ENCODE measurements around the gene CDK5RAP2. TPM values are rescaled to one million over a fixed set of nuclear protein-coding genes. Genes with fewer than 3 reads are reported as not detected.

CDK5RAP2 gene
- total RNA-seq, 1 experiment from 2014 or later = 103 TPM

- DNase-seq (ENCODE audit: low read depth) = no peak
- in situ Hi-C loops (cut with HindIII; ENCODE audit: low pct_unique_long_range_greater_than_20kb, low sequenced_read_pairs) = no loop called here
Measured at GRCh38 chr9:120398286-120398685, 181.7 kb downstream of the CDK5RAP2 start.

- in situ Hi-C loops (cut with HindIII; ENCODE audit: low pct_unique_long_range_greater_than_20kb, low sequenced_read_pairs) = no loop called here
- no peak for DNase-seq (ENCODE audit: low read depth)
Measured at GRCh38 chr9:120397453-120397852, 182.5 kb downstream of the CDK5RAP2 start.

- in situ Hi-C loops (cut with HindIII; ENCODE audit: low pct_unique_long_range_greater_than_20kb, low sequenced_read_pairs) = no loop called here
- DNase-seq (ENCODE audit: low read depth) = no peak
Measured at GRCh38 chr9:120396931-120397330, 183.0 kb downstream of the CDK5RAP2 start.

- in situ Hi-C loops (cut with HindIII; ENCODE audit: low pct_unique_long_range_greater_than_20kb, low sequenced_read_pairs) = no loop called here
- DNase-seq (ENCODE audit: low read depth) = no peak
Measured at GRCh38 chr9:120396418-120396817, 183.5 kb downstream of the CDK5RAP2 start.

GRCh38 chr9:120395376-120395775 is 184.6 kb downstream of the CDK5RAP2 start:
- DNase-seq (ENCODE audit: low read depth) = no peak
- in situ Hi-C loops (cut with HindIII; ENCODE audit: low pct_unique_long_range_greater_than_20kb, low sequenced_read_pairs) = no loop called here

- DNase-seq (ENCODE audit: low read depth) = no peak
- in situ Hi-C loops (cut with HindIII; ENCODE audit: low pct_unique_long_range_greater_than_20kb, low sequenced_read_pairs) = no loop called here
Measured at GRCh38 chr9:120394058-120394669, 185.8 kb downstream of the CDK5RAP2 start.

GRCh38 chr9:120393386-120394057 is 186.4 kb downstream of the CDK5RAP2 start:
- DNase-seq (ENCODE audit: low read depth) = no peak
- in situ Hi-C loops (cut with HindIII; ENCODE audit: low pct_unique_long_range_greater_than_20kb, low sequenced_read_pairs) = no loop called here

- in situ Hi-C loops (cut with HindIII; ENCODE audit: low pct_unique_long_range_greater_than_20kb, low sequenced_read_pairs) = no loop called here
- DNase-seq (ENCODE audit: low read depth) = no peak
Measured at GRCh38 chr9:120392711-120393110, 187.3 kb downstream of the CDK5RAP2 start.

- in situ Hi-C loops (cut with HindIII; ENCODE audit: low pct_unique_long_range_greater_than_20kb, low sequenced_read_pairs) = no loop called here
- no peak for DNase-seq (ENCODE audit: low read depth)
Measured at GRCh38 chr9:120392245-120392644, 187.7 kb downstream of the CDK5RAP2 start.

GRCh38 chr9:120391691-120392090 is 188.3 kb downstream of the CDK5RAP2 start:
- in situ Hi-C loops (cut with HindIII; ENCODE audit: low pct_unique_long_range_greater_than_20kb, low sequenced_read_pairs) = no loop called here
- no peak for DNase-seq (ENCODE audit: low read depth)

GRCh38 chr9:120390637-120391190 is 189.3 kb downstream of the CDK5RAP2 start:
- in situ Hi-C loops (cut with HindIII; ENCODE audit: low pct_unique_long_range_greater_than_20kb, low sequenced_read_pairs) = no loop called here
- DNase-seq (ENCODE audit: low read depth) = no peak

GRCh38 chr9:120389867-120390266 is 190.1 kb downstream of the CDK5RAP2 start:
- no peak for DNase-seq (ENCODE audit: low read depth)
- in situ Hi-C loops (cut with HindIII; ENCODE audit: low pct_unique_long_range_greater_than_20kb, low sequenced_read_pairs) = no loop called here

- no peak for DNase-seq (ENCODE audit: low read depth)
- in situ Hi-C loops (cut with HindIII; ENCODE audit: low pct_unique_long_range_greater_than_20kb, low sequenced_read_pairs) = no loop called here
Measured at GRCh38 chr9:120389300-120389699, 190.7 kb downstream of the CDK5RAP2 start.

- DNase-seq (ENCODE audit: low read depth) = no peak
- in situ Hi-C loops (cut with HindIII; ENCODE audit: low pct_unique_long_range_greater_than_20kb, low sequenced_read_pairs) = no loop called here
Measured at GRCh38 chr9:120388003-120388855, 191.7 kb downstream of the CDK5RAP2 start.

GRCh38 chr9:120387257-120388002 is 192.5 kb downstream of the CDK5RAP2 start:
- DNase-seq (ENCODE audit: low read depth) = no peak
- in situ Hi-C loops (cut with HindIII; ENCODE audit: low pct_unique_long_range_greater_than_20kb, low sequenced_read_pairs) = no loop called here

GRCh38 chr9:120386390-120387131 is 193.4 kb downstream of the CDK5RAP2 start:
- in situ Hi-C loops (cut with HindIII; ENCODE audit: low pct_unique_long_range_greater_than_20kb, low sequenced_read_pairs) = no loop called here

GRCh38 chr9:120385606-120386389 is 194.2 kb downstream of the CDK5RAP2 start:
- in situ Hi-C loops (cut with HindIII; ENCODE audit: low pct_unique_long_range_greater_than_20kb, low sequenced_read_pairs) = no loop called here
- no peak for DNase-seq (ENCODE audit: low read depth)

More at GRCh38 chr9:120386390-120387131, 193.4 kb downstream of the CDK5RAP2 start:
- peak; percentile 26 for DNase-seq (ENCODE audit: low read depth)
